Loucy (cell line): ENCODE results near the gene ACSM6.

Experiments
- H2AFZ ChIP-seq: fragments of 200-600 bp; sonication (generic); 2 replicates; pipeline ENCODE4 v1.6.0; 2016; ENCODE audit warnings: antibody characterized with exemption, mild to moderate bottlenecking, low read length, moderate library complexity
- H3F3A ChIP-seq: fragments of 200-600 bp; 2 replicates; pipeline ENCODE4 v1.6.0; 2016; ENCODE audit warnings: antibody characterized with exemption, low read depth, mild to moderate bottlenecking
- H3K27me3 ChIP-seq: fragments of 200-600 bp; sonication (generic); 2 replicates; pipeline ENCODE4 v1.6.1; 2014; ENCODE audit warnings: low read length, mild to moderate bottlenecking; ENCODE audit not compliant: insufficient read depth, poor library complexity, severe bottlenecking
- H3K36me3 ChIP-seq: fragments of 200-600 bp; sonication (generic); 2 replicates; pipeline ENCODE4 v1.6.1; 2016; ENCODE audit warnings: low read length; ENCODE audit not compliant: insufficient read depth
- H3K4me1 ChIP-seq: fragments of 200-600 bp; sonication (generic); 2 replicates; pipeline ENCODE4 v1.5.1; 2014; ENCODE audit warnings: low read length, mild to moderate bottlenecking; ENCODE audit not compliant: insufficient read depth, poor library complexity, severe bottlenecking
- H3K4me2 ChIP-seq: fragments of 200-600 bp; sonication (generic); 2 replicates; pipeline ENCODE4 v1.6.0; 2014; ENCODE audit warnings: antibody characterized with exemption, low read length, low read depth, mild to moderate bottlenecking; ENCODE audit not compliant: poor library complexity, severe bottlenecking
- H3K4me3 ChIP-seq: fragments of 200-600 bp; sonication (generic); 2 replicates; pipeline ENCODE4 v1.5.1; 2014; ENCODE audit warnings: low read length, mild to moderate bottlenecking, mixed read lengths; ENCODE audit not compliant: poor library complexity, severe bottlenecking
- H3K79me2 ChIP-seq: fragments of 200-600 bp; sonication (generic); 2 replicates; pipeline ENCODE4 v1.6.1; 2014; ENCODE audit warnings: low read length; ENCODE audit not compliant: insufficient read depth
- H3K9ac ChIP-seq: fragments of 200-600 bp; sonication (generic); 2 replicates; pipeline ENCODE4 v1.6.0; 2014; ENCODE audit warnings: mild to moderate bottlenecking, low read depth, low read length, moderate library complexity; ENCODE audit not compliant: poor library complexity, severe bottlenecking
- H3K9me2 ChIP-seq: fragments of 200-600 bp; sonication (generic); replicated peaks from 2 replicates; pipeline ENCODE4 v1.6.1; 2016; ENCODE audit warnings: low read depth, low read length, mixed read lengths
- H3K9me3 ChIP-seq: fragments of 200-600 bp; sonication (generic); 2 replicates; pipeline ENCODE4 v1.6.1; 2014; ENCODE audit warnings: mild to moderate bottlenecking, antibody characterized with exemption, low read length, low read depth; ENCODE audit not compliant: insufficient read depth
- H4K20me1 ChIP-seq: fragments of 200-600 bp; sonication (generic); 2 replicates; pipeline ENCODE4 v1.6.0; 2014; ENCODE audit warnings: antibody characterized with exemption, low read length, mild to moderate bottlenecking; ENCODE audit not compliant: insufficient read depth, poor library complexity, severe bottlenecking
- CTCF ChIP-seq: fragments of 200-600 bp; sonication (generic); conservative IDR thresholded peaks from 2 replicates; pipeline ENCODE4 v1.5.1; 2014; ENCODE audit warnings: mild to moderate bottlenecking, antibody characterized with exemption, low read length
- EZH2phosphoT487 ChIP-seq: fragments of 200-600 bp; IDR thresholded peaks from 2 replicates; pipeline ENCODE4 v1.6.1; 2018; ENCODE audit warnings: antibody characterized with exemption, mild to moderate bottlenecking, moderate library complexity, borderline replicate concordance

Gene ACSM6

GRCh38 chr10:95178797-95179196, 15.2 kb upstream of the ACSM6 start:
- H3K4me1 ChIP-seq = no peaks in the 10 kb centered on the region
- no peaks in the 10 kb centered on the region for H3K9me2 ChIP-seq
- no peaks in the 10 kb centered on the region for H3K27me3 ChIP-seq
- no peaks in the 10 kb centered on the region for H3K79me2 ChIP-seq
- H3F3A ChIP-seq = no peaks in the 10 kb centered on the region
- H3K4me2 ChIP-seq = no peak overlapping the region
- no peak overlapping the region for H3K4me3 ChIP-seq
- H2AFZ ChIP-seq = no peak overlapping the region
- H4K20me1 ChIP-seq = no peaks in the 10 kb centered on the region
- no peak overlapping the region for H3K9ac ChIP-seq
- TF ChIP-seq CTCF (no peak), EZH2phosphoT487 (no peak)
- no peaks in the 10 kb centered on the region for H3K9me3 ChIP-seq
- H3K36me3 ChIP-seq = no peaks in the 10 kb centered on the region

GRCh38 chr10:95181726-95182125, 12.3 kb upstream of the ACSM6 start:
- Histone ChIP-seq H3F3A (no peaks in the 10 kb centered on the region), H2AFZ (no peak overlapping the region), H3K9me2 (no peaks in the 10 kb centered on the region), H3K27me3 (no peaks in the 10 kb centered on the region), H4K20me1 (no peaks in the 10 kb centered on the region), H3K4me1 (no peaks in the 10 kb centered on the region), H3K36me3 (no peaks in the 10 kb centered on the region), H3K4me3 (no peak overlapping the region), H3K79me2 (no peaks in the 10 kb centered on the region), H3K9me3 (no peaks in the 10 kb centered on the region), H3K4me2 (no peak overlapping the region), H3K9ac (no peak overlapping the region)
- TF ChIP-seq EZH2phosphoT487 = no peak
- no peak for TF ChIP-seq CTCF

- Histone ChIP-seq H3K9ac (no peak overlapping the region), H3K4me2 (no peak overlapping the region), H4K20me1 (no peaks in the 10 kb centered on the region), H2AFZ (no peak overlapping the region), H3K27me3 (no peaks in the 10 kb centered on the region), H3K4me3 (no peak overlapping the region), H3K4me1 (no peaks in the 10 kb centered on the region), H3K36me3 (no peaks in the 10 kb centered on the region), H3K9me2 (no peaks in the 10 kb centered on the region), H3K9me3 (no peaks in the 10 kb centered on the region), H3K79me2 (no peaks in the 10 kb centered on the region), H3F3A (no peaks in the 10 kb centered on the region)
- TF ChIP-seq EZH2phosphoT487 = no peak
- TF ChIP-seq CTCF = no peak
Observed at GRCh38 chr10:95183271-95184230, 10.5 kb upstream of the ACSM6 start.
